ENCODE data around the gene KISS1R. TPM values are rescaled to one million over a fixed set of nuclear protein-coding genes. Genes with fewer than 3 reads are reported as not detected.
A peak's percentile ranks its signal among the peaks of the same experiment; 100 is the strongest.

The KISS1R gene
- total RNA-seq, 1 experiment from 2014 or later: 1.4 TPM

DNA sequence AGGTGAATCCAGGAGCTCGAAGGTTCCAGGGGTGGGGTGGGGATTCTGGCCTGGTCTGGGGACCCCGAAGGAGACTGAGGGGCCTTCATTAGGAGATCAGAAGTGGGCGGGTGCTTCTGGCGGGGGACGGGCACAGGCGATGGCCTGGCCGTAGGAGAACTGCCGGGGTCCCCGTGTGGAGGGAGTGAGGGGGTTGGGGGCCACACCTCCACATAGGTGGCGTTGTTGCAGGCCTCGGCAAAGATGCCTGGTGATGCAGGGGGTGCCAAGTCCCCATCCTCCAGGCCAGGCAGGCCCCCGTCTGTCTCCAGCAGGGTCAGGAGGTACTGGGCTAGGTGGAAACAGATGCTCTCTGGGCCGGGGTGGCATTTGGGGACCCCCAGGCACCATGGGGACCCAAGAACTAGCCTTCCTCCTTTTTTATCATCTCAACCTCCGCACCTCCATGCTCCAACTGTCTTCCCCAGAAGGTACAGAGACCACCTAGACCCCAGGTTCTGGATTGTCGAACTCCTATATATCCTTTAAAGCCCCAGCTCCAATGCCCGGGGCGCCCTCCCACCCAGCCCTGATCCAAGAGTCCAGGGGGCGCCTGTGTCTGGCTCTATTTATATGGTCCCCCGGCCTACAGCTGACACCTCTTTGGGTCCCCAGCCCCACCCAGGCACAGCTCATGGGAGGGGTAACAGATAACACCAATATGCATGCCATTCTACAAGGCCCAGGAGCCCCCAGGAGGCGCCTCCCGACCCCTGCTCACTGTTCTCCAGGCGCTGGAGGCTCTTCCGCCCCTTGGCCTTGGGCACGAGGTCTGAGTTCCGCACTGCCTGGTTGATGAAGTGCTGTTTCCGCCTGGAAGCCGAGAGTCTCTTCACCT, 15.7 kb upstream of the KISS1R start:
- no peaks in the 10 kb centered on the region; the same call in 1 of the 2 replicates for H3K36me3 ChIP-seq (replicated peaks; ENCODE audit: control insufficient read depth, insufficient read depth, low read length)
- DNase-seq: no peak
- no peaks in the 10 kb centered on the region for H3K27me3 ChIP-seq (ENCODE audit: control insufficient read depth, insufficient read depth, low read length)

DNA sequence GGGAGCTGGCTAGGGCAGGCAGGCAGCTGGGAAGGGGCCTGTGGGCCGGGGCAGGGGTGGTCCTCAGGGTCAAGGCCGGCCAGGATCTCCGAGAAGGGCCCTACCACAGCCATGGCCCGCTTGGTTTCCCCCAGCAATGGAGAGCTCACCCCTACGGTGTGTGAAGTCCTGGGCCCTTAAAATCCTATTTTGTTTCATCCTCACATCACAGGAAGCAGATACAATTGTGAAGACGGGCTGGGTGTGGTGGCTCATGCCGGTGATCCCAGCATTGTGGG, 15.1 kb upstream of the KISS1R start:
- Histone ChIP-seq H3K27me3 (ENCODE audit: control insufficient read depth, insufficient read depth, low read length) (no peaks in the 10 kb centered on the region), H3K4me3 (ENCODE audit: insufficient read depth, low read depth, low read length) (no peak overlapping the region), H3K36me3 (replicated peaks; ENCODE audit: control insufficient read depth, insufficient read depth, low read length) (no peaks in the 10 kb centered on the region; the same call in 1 of the 2 replicates)
- DNase-seq: no peak

More for the DNA sequence above, 15.7 kb upstream of the KISS1R start:
- no peak overlapping the region for H3K4me3 ChIP-seq (ENCODE audit: insufficient read depth, low read depth, low read length)

DNA sequence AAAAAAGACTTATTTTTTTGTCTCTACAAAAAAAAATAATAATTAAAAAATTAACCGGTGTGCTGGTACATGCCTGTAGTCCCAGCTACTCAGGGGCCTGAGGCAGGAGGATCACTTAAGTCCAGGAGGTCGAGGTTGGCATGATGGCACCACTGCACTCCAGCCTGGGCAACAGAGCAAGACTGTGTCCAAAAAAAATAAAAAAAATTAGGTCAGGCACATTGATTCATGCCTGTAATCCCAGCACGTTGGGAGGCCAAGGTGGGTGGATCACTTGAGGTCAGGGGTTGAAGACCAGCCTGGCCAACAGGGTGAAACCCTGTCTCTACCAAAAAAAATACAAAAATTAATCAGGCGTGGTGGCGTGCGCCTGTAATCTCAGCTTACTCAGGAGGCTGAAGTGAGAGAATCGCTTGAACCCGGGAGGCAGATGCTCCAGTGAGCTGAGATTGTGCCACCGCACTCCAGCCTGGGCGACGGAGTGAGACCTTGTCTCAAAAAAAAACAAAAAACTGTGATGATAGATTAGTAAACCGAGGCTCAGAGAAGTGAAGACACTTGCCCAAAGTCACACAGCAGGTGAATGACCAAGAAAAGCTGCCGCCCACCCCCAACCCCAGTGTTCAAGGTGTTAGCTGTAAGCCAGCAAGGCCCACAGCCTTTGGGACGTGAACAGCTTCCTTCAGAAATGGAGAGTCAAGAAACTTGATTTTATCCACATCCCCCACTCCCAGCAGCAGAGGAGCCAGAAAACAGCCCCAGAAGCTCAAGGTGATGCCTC, 14.5 kb upstream of the KISS1R start:
- no peak for DNase-seq
- Histone ChIP-seq H3K36me3 (replicated peaks; ENCODE audit: control insufficient read depth, insufficient read depth, low read length) (no peaks in the 10 kb centered on the region; the same call in 1 of the 2 replicates), H3K4me3 (ENCODE audit: insufficient read depth, low read depth, low read length) (no peak overlapping the region), H3K27me3 (ENCODE audit: control insufficient read depth, insufficient read depth, low read length) (no peaks in the 10 kb centered on the region)

GRCh38 chr19:903266-903797, 13.8 kb upstream of the KISS1R start:
- DNase-seq: no peak
- H3K27me3 ChIP-seq (ENCODE audit: control insufficient read depth, insufficient read depth, low read length): no peaks in the 10 kb centered on the region
- H3K4me3 ChIP-seq (ENCODE audit: insufficient read depth, low read depth, low read length): no peak overlapping the region
- H3K36me3 ChIP-seq (replicated peaks; ENCODE audit: control insufficient read depth, insufficient read depth, low read length): no peaks in the 10 kb centered on the region; the same call in 1 of the 2 replicates

DNA sequence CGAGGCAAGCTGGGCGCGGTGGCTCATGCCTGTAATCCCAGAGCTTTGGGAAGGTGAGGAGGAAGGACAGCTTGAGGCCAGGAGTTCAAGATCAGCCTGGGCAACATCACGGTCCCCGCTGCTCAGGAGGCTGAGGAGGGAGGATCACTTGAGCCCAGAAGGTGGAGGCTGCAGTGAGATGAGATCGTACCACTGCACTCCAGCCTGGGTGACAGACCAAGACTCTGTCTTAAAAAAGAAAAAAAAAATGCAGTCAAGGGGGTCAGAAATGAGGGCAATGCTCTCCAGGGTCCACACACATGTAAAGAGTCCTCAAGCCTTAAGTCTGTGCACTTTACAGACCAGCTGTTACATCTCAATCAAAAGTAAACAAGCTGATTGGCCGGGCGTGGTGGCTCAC, 12.6 kb upstream of the KISS1R start:
- Histone ChIP-seq H3K27me3 (ENCODE audit: control insufficient read depth, insufficient read depth, low read length) (no peaks in the 10 kb centered on the region), H3K4me3 (ENCODE audit: insufficient read depth, low read depth, low read length) (no peak overlapping the region), H3K36me3 (replicated peaks; ENCODE audit: control insufficient read depth, insufficient read depth, low read length) (no peaks in the 10 kb centered on the region; the same call in 1 of the 2 replicates)
- no peak for DNase-seq

- Histone ChIP-seq H3K27me3 (ENCODE audit: control insufficient read depth, insufficient read depth, low read length) (no peaks in the 10 kb centered on the region), H3K4me3 (ENCODE audit: insufficient read depth, low read depth, low read length) (no peak overlapping the region), H3K36me3 (replicated peaks; ENCODE audit: control insufficient read depth, insufficient read depth, low read length) (no peaks in the 10 kb centered on the region; the same call in 1 of the 2 replicates)
- DNase-seq: no peak
Measured at GRCh38 chr19:906480-906879, 10.7 kb upstream of the KISS1R start.

DNA sequence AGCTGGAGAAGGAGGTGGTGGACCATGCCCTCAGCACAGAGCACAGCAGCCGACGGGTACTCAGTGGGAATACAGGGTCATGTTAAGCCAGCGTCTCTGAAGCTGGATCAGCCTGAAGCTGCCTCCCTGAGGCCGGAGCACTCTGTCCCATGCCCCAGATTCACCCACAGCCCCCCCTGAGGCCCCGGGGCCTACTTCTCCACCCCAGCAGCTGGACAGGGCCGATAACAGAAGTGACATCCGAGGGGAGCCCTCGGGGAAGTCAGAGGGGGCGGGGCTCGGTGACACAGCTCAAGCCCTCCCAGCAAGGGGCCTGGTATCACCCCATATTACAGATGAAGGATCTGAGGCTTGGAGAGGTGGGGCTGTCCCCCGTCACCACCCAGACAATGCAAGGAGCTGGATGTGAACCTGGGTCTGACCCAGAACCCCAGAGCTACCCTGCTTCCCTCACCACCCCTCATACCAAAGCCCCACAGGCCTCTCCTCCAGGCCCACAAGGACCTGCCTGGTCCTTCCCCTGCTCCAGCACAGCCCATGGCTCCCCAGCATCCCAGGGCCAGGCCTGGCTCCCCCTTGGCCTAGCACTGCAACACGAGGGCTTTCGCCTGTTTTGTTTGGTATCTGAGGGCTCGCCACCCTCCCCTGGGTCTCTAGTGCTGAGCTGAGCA, 9.8 kb upstream of the KISS1R start:
- no peaks in the 10 kb centered on the region; the same call in 1 of the 2 replicates for H3K36me3 ChIP-seq (replicated peaks; ENCODE audit: control insufficient read depth, insufficient read depth, low read length)
- H3K4me3 ChIP-seq (ENCODE audit: insufficient read depth, low read depth, low read length): no peak overlapping the region
- H3K27me3 ChIP-seq (ENCODE audit: control insufficient read depth, insufficient read depth, low read length): no peaks in the 10 kb centered on the region
- no peak for DNase-seq

DNA sequence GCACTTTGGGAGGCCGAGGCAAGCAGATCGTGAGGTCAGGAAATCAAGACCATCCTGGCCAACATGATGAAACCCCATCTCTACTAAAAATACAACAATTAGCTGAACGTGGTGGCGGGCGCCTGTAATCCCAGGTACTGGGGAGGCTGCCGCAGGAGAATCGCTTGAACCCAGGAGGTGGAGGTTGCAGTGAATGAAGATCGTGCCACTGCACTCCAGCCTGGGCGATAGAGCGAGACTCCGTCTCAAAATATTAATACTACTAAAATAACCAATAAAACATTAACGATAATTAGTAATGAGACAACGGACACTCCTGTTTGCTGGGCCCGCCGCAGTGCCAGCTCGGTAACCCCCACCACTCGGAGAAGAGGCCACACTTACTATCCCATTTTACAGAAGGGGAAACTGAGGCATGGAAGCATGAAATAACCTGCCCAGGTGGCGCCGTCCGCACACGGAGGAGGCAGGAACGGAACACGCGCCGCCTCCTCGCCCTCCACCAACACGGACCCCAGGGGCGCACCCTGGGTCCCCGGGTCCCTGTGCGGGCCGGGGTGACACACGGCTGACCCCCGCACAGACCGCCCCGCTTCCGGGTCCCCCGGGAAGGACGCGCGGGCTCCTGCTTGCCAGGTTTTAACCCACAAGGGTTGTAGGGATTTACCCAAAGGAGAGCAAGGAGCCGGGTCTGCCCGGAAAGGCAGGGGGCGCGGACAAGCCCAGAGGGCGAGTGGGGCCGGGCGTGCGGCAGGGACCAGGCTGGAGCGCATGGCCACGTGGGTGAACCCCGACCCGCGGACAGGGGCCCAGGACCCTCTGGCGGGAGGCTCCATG, 5.7 kb upstream of the KISS1R start:
- Histone ChIP-seq H3K4me3 (ENCODE audit: insufficient read depth, low read depth, low read length) (peak overlapping the region; percentile 16; the same call in 1 of the 2 replicates), H3K36me3 (replicated peaks; ENCODE audit: control insufficient read depth, insufficient read depth, low read length) (no peaks in the 10 kb centered on the region; the same call in 1 of the 2 replicates), H3K27me3 (ENCODE audit: control insufficient read depth, insufficient read depth, low read length) (peaks cover 10% of the 10 kb centered on the region)
- DNase-seq: peak; percentile 90

DNA sequence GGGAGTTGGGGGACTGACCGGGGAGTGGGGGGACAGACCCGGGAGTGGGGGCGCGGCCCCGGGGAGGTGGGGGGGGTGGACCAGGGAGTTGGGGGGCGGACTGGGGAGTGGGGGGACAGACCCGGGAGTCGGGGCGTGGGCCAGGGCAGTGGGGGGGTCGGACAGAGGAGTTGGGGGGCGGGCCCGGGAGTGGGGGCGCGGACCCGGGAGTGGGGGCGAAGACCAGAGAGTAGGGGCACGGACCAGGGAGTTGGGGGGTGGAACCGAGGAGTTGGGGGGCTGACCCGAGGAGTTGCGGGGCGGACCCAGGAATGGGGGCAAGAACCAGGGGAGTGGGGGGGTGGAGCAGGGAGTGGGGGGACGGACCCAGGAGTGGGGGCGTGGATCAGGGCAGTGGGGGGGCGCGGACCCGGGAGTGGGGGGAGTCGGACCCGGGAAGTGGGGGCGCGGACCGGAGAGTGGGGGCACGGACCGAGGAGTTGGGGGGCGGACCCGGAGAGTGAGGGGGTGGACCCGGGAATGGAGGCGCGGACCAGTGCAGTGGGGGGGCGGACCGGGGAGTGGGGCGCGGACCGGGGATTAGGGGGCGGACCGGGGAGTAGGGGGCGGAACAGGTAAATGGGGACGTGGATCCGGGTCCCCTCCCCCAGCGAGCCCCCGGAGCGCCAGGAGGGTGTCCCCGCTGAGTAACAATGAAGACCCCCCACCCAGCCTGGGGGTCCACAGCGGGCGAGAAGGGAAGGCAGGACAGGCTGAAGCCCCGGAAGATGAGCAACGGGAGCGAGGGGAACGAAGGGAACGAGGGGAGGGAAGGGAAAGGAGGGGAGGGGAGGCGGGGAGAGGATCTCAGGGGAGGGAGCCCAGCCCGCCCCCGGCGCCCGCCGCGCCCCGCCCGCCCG, 4.7 kb upstream of the KISS1R start:
- H3K36me3 ChIP-seq (replicated peaks; ENCODE audit: control insufficient read depth, insufficient read depth, low read length): no peaks in the 10 kb centered on the region
- H3K4me3 ChIP-seq (ENCODE audit: insufficient read depth, low read depth, low read length): peak overlapping the region; percentile 71
- no peak for DNase-seq
- H3K27me3 ChIP-seq (ENCODE audit: control insufficient read depth, insufficient read depth, low read length): peaks cover 19% of the 10 kb centered on the region

DNA sequence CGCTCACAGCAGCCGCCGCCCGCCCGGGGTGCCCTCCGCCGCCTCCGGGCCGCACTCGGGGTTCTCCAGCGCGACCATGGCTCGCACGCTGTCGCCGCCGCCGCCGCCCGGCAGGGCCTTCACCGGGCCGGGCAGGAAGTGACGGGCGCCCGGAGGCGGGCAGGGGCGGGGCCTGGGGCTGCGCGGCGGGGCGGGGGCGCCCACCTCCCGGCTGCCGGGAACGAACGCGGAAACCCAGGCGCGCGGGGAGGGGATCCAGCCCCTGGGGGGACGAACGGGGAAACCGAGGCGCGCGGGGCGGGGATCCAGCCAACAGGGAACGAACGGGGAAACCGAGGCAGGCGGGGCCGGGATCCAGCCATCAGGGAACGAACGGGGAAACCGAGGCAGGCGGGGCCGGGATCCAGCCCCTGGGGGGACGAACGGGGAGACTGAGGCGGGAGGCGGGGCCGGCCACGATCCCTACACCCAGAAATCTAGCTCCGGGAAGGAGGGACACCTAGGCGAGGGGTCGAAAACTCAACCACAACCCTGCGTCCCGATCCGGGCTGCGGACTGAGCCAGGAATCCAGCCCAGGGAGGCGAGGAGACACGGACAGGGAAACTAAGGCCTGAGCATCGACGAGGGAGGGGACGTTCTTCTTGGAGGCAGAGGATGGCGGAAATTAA, 3.9 kb upstream of the KISS1R start, which contains the start of gene R3HDM4:
R3HDM4 (minus strand) TSS at position 140 of the 669 bp plus-strand sequence; CDS start at position 78, 62 bp downstream.
- peaks cover 27% of the 10 kb centered on the region for H3K27me3 ChIP-seq (ENCODE audit: control insufficient read depth, insufficient read depth, low read length)
- peak; percentile 97 for DNase-seq
- H3K4me3 ChIP-seq (ENCODE audit: insufficient read depth, low read depth, low read length): peak within 1 kb of the TSS; percentile 71
- H3K36me3 ChIP-seq (replicated peaks; ENCODE audit: control insufficient read depth, insufficient read depth, low read length): no peaks in the 10 kb centered on the region

- H3K27me3 ChIP-seq (ENCODE audit: control insufficient read depth, insufficient read depth, low read length): peaks cover 60% of the 10 kb centered on the region
Measured at GRCh38 chr19:916645-917322, 349 bp upstream of the KISS1R start.

GRCh38 chr19:918152-918437, 962 bp downstream of the KISS1R start:
- Histone ChIP-seq H3K36me3 (replicated peaks; ENCODE audit: control insufficient read depth, insufficient read depth, low read length) (no peaks in the 10 kb centered on the region), H3K4me3 (ENCODE audit: insufficient read depth, low read depth, low read length) (peak overlapping the region; percentile 63), H3K27me3 (ENCODE audit: control insufficient read depth, insufficient read depth, low read length) (peaks cover 60% of the 10 kb centered on the region)
- DNase-seq: no peak

More at GRCh38 chr19:916645-917322, 349 bp upstream of the KISS1R start:
- DNase-seq: peak; percentile 93
- H3K36me3 ChIP-seq (replicated peaks; ENCODE audit: control insufficient read depth, insufficient read depth, low read length): no peaks in the 10 kb centered on the region
- peak overlapping the region; percentile 63 for H3K4me3 ChIP-seq (ENCODE audit: insufficient read depth, low read depth, low read length)
